ENCODE results near the gene PNKD. TPM values are rescaled to one million over a fixed set of nuclear protein-coding genes. Genes with fewer than 3 reads are reported as not detected.

PNKD gene
- total and polyA plus RNA-seq, 7 donors = 31.5 to 86.9 (median 54.5) TPM

- H3K9me3 ChIP-seq = no peaks in the 10 kb centered on the region
- ATAC-seq (no peak), DNase-seq (no peak)
- intact Hi-C loops (cut with DNase I) = no loop called here
- H3K27ac ChIP-seq = no peak overlapping the region
- H3K36me3 ChIP-seq (ENCODE audit: insufficient read depth in 1 of 2, low read depth in 1 of 2) = peaks cover 23 to 76% of the 10 kb centered on the region in 2 donors
- 82 to 94% (median 88%) methylated on average over 3 of the region's 3 CpGs for WGBS, 3 donors
- TF ChIP-seq, protein P1, sequence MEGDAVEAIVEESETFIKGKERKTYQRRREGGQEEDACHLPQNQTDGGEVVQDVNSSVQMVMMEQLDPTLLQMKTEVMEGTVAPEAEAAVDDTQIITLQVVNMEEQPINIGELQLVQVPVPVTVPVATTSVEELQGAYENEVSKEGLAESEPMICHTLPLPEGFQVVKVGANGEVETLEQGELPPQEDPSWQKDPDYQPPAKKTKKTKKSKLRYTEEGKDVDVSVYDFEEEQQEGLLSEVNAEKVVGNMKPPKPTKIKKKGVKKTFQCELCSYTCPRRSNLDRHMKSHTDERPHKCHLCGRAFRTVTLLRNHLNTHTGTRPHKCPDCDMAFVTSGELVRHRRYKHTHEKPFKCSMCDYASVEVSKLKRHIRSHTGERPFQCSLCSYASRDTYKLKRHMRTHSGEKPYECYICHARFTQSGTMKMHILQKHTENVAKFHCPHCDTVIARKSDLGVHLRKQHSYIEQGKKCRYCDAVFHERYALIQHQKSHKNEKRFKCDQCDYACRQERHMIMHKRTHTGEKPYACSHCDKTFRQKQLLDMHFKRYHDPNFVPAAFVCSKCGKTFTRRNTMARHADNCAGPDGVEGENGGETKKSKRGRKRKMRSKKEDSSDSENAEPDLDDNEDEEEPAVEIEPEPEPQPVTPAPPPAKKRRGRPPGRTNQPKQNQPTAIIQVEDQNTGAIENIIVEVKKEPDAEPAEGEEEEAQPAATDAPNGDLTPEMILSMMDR (IDR thresholded peaks at IDR 0.05) = no peak
- H3K27me3 ChIP-seq (ENCODE audit: insufficient read depth in 3 of 3, low read length in 2 of 3) = no peaks in the 10 kb centered on the region
- H3K4me3 ChIP-seq = no peak overlapping the region
- H3K4me1 ChIP-seq = peaks cover 61% of the 10 kb centered on the region
These were observed 43.4 kb upstream of the PNKD start for GRCh38 chr2:218226903-218227302.

DNA sequence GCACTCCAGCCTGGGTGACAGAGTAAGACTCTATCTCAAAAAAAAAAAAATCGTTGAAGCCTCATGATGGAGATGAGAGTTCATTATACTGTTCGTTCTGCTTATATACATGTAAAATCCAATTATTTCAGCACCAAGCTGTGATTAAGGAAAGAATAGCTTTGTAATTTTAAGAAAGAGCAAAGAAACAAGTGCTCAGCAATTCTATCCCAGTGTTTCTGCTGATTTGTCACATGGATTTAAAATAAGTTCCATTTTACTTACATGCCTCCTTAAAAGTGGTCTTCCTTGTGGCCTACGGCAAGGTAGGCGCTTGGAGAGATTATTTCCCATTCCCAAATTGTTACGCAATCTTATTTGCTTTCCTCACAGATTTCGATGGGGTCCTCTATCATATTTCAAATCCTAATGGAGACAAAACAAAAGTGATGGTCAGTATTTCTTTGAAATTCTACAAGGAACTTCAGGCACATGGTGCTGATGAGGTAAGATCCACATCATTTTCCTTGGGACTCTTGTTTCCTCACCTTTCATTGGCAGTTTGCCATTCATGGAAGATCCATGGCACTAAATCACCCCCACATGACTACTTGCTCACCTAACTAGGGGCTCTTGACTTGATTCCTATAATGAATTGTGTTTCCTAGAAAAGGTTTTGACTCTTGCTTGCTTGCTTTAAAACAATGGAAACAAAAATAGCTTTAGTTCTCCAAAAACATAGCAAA, 41.8 kb upstream of the PNKD start:
- Histone ChIP-seq H3K27ac (peak overlapping the region; percentile 39), H3K4me3 (no peak overlapping the region)

GRCh38 chr2:218229239-218229638, 41.1 kb upstream of the PNKD start:
- TF ChIP-seq, protein P1 (IDR thresholded peaks at IDR 0.05) = no peak
- no peaks in the 10 kb centered on the region for H3K9me3 ChIP-seq
- 44 to 63% (median 51%) methylated on average over 3 of the region's 3 CpGs for WGBS, 3 donors
- H3K27ac ChIP-seq = peak overlapping the region; percentile 39
- H3K4me1 ChIP-seq = peaks cover 38% of the 10 kb centered on the region
- H3K36me3 ChIP-seq (ENCODE audit: insufficient read depth in 1 of 2, low read depth in 1 of 2) = peaks cover 22 to 100% of the 10 kb centered on the region in 2 donors
- no peaks in the 10 kb centered on the region for H3K27me3 ChIP-seq (ENCODE audit: insufficient read depth in 3 of 3, low read length in 2 of 3)
- intact Hi-C loops (cut with DNase I) = no loop called here
- ATAC-seq (peak in 2 of 4 donors; percentile 53 to 56), DNase-seq (no peak)
- no peak overlapping the region for H3K4me3 ChIP-seq

More for the DNA sequence above, 41.8 kb upstream of the PNKD start:
- 88 to 91% (median 89%) methylated on average over 6 of the region's 6 CpGs for WGBS, 3 donors
- Histone ChIP-seq H3K9me3 (no peaks in the 10 kb centered on the region), H3K4me1 (peaks cover 45% of the 10 kb centered on the region), H3K36me3 (ENCODE audit: insufficient read depth in 1 of 2, low read depth in 1 of 2) (peaks cover 23 to 93% of the 10 kb centered on the region in 2 donors), H3K27me3 (ENCODE audit: insufficient read depth in 3 of 3, low read length in 2 of 3) (no peaks in the 10 kb centered on the region)
- peak in 1 of 4 donors; percentile 29 for ATAC-seq
- no peak for DNase-seq
- TF ChIP-seq, protein P1 (IDR thresholded peaks at IDR 0.05) = no peak
- intact Hi-C loops (cut with DNase I) = no loop called here

DNA sequence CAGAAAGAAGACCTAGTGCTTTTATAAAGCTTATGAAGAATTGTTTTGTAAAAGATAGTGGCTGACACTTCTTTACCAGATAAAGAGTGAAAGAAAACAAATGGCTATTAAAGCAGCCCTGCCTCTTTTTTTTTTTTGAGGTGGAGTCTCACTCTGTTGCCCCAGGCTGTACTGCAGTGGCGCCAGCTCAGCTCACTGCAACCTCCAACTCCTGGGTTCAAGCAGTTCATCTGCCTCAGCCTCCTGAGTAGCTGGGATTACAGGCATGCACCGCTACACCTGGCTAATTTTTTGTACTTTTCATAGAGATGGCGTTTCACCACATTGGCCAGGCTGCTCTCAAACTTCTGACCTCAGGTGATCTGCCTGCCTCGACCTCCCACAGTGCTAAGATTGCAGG, 40.5 kb upstream of the PNKD start:
- Histone ChIP-seq H3K27me3 (ENCODE audit: insufficient read depth in 3 of 3, low read length in 2 of 3) (no peaks in the 10 kb centered on the region), H3K9me3 (no peaks in the 10 kb centered on the region), H3K4me3 (no peak overlapping the region), H3K36me3 (ENCODE audit: insufficient read depth in 1 of 2, low read depth in 1 of 2) (peaks cover 21 to 100% of the 10 kb centered on the region in 2 donors), H3K27ac (no peak overlapping the region), H3K4me1 (peaks cover 32% of the 10 kb centered on the region)
- DNase-seq = no peak
- TF ChIP-seq, protein P1 (IDR thresholded peaks at IDR 0.05) = no peak
- WGBS, 3 donors = 92 to 97% (median 93%) methylated on average over 4 of the region's 4 CpGs
- ATAC-seq = no peak
- intact Hi-C loops (cut with DNase I) = no loop called here

Measured in psoas muscle (tissue), 8 donors.